ENCODE results near the gene RAD51B. TPM values are rescaled to one million over a fixed set of nuclear protein-coding genes. Genes with fewer than 3 reads are reported as not detected.

Gene RAD51B
- total RNA-seq, 1 experiment from 2014 or later = 20.0 TPM

- no peak for TF ChIP-seq POLR2AphosphoS5 (IDR thresholded peaks at IDR 0.05; ENCODE audit: low read depth, low read length)
Observed at GRCh38 chr14:67798731-67799130, 20.8 kb upstream of the RAD51B start (continued).

- Histone ChIP-seq H4K20me1 (ENCODE audit: insufficient read depth) (no peaks in the 10 kb centered on the region), H3K4me2 (ENCODE audit: low read length) (no peak overlapping the region), H2AFZ (ENCODE audit: low read depth, low read length, poor library complexity, severe bottlenecking) (no peak overlapping the region), H3K4me3 (replicated peaks in 1 of 2; ENCODE audit: low read depth in 1 of 2, low read length in 2 of 2) (no peak overlapping the region), H3K9ac (ENCODE audit: low read length) (no peak overlapping the region), H3K9me2 (ENCODE audit: insufficient read depth) (no peaks in the 10 kb centered on the region), H3K9me3 (ENCODE audit: control insufficient read depth in 1 of 2, insufficient read depth in 1 of 2, low read depth in 1 of 2, low read length in 2 of 2) (no peaks in the 10 kb centered on the region), H3K27me3 (ENCODE audit: insufficient read depth, low read length) (no peaks in the 10 kb centered on the region), H3K79me2 (ENCODE audit: insufficient read depth, low read length) (no peaks in the 10 kb centered on the region), H3K36me3 (ENCODE audit: control insufficient read depth in 1 of 2, insufficient read depth in 2 of 2, low read length in 2 of 2) (peaks cover 25 to 33% of the 10 kb centered on the region in 2 experiments), H3K4me1 (ENCODE audit: control insufficient read depth in 1 of 2, insufficient read depth in 2 of 2, low read length in 2 of 2) (no peaks in the 10 kb centered on the region), H3K27ac (ENCODE audit: low read depth, low read length) (no peak overlapping the region)
- ChIA-PET RAD21 (ENCODE audit: low non-redundant PET in 1 of 2, low total read pairs in 2 of 2, uncharacterized antibody in 2 of 2, unreplicated experiment in 2 of 2) (no interaction called here), CTCF (no interaction called here), POLR2A (no interaction called here)
- DNase-seq (ENCODE audit: low read depth, low spot score) (no peak), ATAC-seq (no peak)
- TF ChIP-seq JUND (IDR thresholded peaks at IDR 0.05) (no peak), EZH2phosphoT487 (IDR thresholded peaks at IDR 0.05; ENCODE audit: borderline replicate concordance) (no peak), POLR2A (IDR thresholded peaks at IDR 0.05; ENCODE audit: borderline replicate concordance, extremely low read depth, insufficient read depth, insufficient read length) (no peak), POLR2AphosphoS5 (IDR thresholded peaks at IDR 0.05; ENCODE audit: low read depth, low read length) (no peak), SIN3A (IDR thresholded peaks at IDR 0.05; ENCODE audit: low read depth) (no peak), CEBPB (IDR thresholded peaks at IDR 0.05; ENCODE audit: low read depth) (no peak), ZNF274 (IDR thresholded peaks at IDR 0.05; ENCODE audit: low read depth, low read length) (no peak), FOSL1 (IDR thresholded peaks at IDR 0.05; ENCODE audit: low read depth) (no peak), EZH2 (IDR thresholded peaks at IDR 0.05) (no peak), SP1 (IDR thresholded peaks at IDR 0.05; ENCODE audit: low read depth) (no peak), EGR1 (IDR thresholded peaks at IDR 0.05; ENCODE audit: low read depth) (no peak), RAD21 (IDR thresholded peaks at IDR 0.05; ENCODE audit: low read depth) (no peak), ZFX (IDR thresholded peaks at IDR 0.05) (no peak), TCF7L2 (IDR thresholded peaks at IDR 0.05; ENCODE audit: borderline replicate concordance, extremely low read depth, insufficient read depth, insufficient read length) (no peak)
- TF ChIP-seq, protein P1, sequence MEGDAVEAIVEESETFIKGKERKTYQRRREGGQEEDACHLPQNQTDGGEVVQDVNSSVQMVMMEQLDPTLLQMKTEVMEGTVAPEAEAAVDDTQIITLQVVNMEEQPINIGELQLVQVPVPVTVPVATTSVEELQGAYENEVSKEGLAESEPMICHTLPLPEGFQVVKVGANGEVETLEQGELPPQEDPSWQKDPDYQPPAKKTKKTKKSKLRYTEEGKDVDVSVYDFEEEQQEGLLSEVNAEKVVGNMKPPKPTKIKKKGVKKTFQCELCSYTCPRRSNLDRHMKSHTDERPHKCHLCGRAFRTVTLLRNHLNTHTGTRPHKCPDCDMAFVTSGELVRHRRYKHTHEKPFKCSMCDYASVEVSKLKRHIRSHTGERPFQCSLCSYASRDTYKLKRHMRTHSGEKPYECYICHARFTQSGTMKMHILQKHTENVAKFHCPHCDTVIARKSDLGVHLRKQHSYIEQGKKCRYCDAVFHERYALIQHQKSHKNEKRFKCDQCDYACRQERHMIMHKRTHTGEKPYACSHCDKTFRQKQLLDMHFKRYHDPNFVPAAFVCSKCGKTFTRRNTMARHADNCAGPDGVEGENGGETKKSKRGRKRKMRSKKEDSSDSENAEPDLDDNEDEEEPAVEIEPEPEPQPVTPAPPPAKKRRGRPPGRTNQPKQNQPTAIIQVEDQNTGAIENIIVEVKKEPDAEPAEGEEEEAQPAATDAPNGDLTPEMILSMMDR (IDR thresholded peaks at IDR 0.05 in 2 of 3, conservative IDR thresholded peaks at IDR 0.05 in 1 of 3; ENCODE audit: borderline replicate concordance in 1 of 3, insufficient read depth in 1 of 3, low read depth in 2 of 3, low read length in 2 of 3) = no peak
- TF ChIP-seq, protein P2, sequence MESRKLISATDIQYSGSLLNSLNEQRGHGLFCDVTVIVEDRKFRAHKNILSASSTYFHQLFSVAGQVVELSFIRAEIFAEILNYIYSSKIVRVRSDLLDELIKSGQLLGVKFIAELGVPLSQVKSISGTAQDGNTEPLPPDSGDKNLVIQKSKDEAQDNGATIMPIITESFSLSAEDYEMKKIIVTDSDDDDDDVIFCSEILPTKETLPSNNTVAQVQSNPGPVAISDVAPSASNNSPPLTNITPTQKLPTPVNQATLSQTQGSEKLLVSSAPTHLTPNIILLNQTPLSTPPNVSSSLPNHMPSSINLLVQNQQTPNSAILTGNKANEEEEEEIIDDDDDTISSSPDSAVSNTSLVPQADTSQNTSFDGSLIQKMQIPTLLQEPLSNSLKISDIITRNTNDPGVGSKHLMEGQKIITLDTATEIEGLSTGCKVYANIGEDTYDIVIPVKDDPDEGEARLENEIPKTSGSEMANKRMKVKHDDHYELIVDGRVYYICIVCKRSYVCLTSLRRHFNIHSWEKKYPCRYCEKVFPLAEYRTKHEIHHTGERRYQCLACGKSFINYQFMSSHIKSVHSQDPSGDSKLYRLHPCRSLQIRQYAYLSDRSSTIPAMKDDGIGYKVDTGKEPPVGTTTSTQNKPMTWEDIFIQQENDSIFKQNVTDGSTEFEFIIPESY (IDR thresholded peaks at IDR 0.05; ENCODE audit: extremely low read depth, insufficient replicate concordance, low read length) = no peak
- TF ChIP-seq, protein P3, sequence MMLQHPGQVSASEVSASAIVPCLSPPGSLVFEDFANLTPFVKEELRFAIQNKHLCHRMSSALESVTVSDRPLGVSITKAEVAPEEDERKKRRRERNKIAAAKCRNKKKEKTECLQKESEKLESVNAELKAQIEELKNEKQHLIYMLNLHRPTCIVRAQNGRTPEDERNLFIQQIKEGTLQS (IDR thresholded peaks at IDR 0.05) = no peak
- TF ChIP-seq, protein P4, sequence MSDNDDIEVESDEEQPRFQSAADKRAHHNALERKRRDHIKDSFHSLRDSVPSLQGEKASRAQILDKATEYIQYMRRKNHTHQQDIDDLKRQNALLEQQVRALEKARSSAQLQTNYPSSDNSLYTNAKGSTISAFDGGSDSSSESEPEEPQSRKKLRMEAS (IDR thresholded peaks at IDR 0.05) = no peak
- BruUV-seq (replicated peaks) = no TSS peak
- intact Hi-C loops (cut with micrococcal nuclease) = no loop called here
Observed at GRCh38 chr14:67800743-67801142, 18.8 kb upstream of the RAD51B start.

Measured in HCT116 (cell line).